ENCODE data around the gene CDKN2AIP. TPM values are rescaled to one million over a fixed set of nuclear protein-coding genes. Genes with fewer than 3 reads are reported as not detected.
"Not testable (repeated sequence)": the region's sequence is repeated elsewhere in the genome, so short reads cannot be mapped to it uniquely, and the experiment has no call there.

The CDKN2AIP gene
- total and polyA plus RNA-seq, 2 experiments from 2014 or later = 20.7 to 34.1 TPM

DNA sequence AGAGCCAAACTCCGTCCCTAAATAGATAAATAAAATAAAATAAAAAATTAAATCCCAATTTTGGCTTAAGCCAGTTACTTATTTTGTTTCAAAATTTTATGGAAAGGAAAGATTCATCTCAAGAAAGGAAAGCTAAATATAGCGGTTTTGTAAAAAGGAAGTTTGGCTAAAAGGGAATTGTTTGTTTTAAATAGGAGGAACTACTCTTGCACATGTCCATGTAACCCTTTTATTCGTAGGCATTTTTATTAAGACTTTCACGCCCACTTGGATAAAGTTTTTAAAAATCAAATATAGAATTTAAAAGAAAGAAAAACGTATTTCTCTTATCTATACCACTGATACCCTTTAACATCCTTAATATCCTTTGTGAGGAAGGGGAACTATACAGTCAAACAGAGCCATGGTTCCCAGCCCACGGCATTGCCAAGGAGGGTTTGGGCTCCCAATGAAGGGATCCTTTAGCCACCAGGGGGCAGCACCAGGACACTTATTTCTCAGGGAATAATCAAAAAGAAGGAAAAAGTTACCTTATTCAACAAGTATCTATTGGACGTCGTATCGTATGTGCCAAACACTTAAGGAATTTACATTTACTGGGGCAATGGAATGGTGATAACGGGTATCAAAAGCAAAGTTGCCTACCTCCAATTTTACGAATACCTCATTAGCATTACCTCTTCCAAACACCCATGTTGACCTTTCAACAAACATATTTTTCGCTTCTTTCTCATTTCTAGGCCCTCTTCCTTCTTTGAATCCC is 27.7 kb downstream of the CDKN2AIP start:
- H3K27ac ChIP-seq = no peak overlapping the region
- H3K27me3 ChIP-seq = no peaks in the 10 kb centered on the region
- TF ChIP-seq, protein P1, sequence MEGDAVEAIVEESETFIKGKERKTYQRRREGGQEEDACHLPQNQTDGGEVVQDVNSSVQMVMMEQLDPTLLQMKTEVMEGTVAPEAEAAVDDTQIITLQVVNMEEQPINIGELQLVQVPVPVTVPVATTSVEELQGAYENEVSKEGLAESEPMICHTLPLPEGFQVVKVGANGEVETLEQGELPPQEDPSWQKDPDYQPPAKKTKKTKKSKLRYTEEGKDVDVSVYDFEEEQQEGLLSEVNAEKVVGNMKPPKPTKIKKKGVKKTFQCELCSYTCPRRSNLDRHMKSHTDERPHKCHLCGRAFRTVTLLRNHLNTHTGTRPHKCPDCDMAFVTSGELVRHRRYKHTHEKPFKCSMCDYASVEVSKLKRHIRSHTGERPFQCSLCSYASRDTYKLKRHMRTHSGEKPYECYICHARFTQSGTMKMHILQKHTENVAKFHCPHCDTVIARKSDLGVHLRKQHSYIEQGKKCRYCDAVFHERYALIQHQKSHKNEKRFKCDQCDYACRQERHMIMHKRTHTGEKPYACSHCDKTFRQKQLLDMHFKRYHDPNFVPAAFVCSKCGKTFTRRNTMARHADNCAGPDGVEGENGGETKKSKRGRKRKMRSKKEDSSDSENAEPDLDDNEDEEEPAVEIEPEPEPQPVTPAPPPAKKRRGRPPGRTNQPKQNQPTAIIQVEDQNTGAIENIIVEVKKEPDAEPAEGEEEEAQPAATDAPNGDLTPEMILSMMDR (IDR thresholded peaks at IDR 0.05; ENCODE audit: low read depth, low read length) = peak; percentile 77
- H3K4me1 ChIP-seq (ENCODE audit: low read depth) = no peaks in the 10 kb centered on the region
- no peaks in the 10 kb centered on the region for H3K9me3 ChIP-seq (ENCODE audit: low read depth)
- no peak overlapping the region for H3K4me3 ChIP-seq
- DNase-seq (ENCODE audit: low read depth in 1 of 2, low spot score in 1 of 2) = peak; percentile 75 to 90
- H3K36me3 ChIP-seq = no peaks in the 10 kb centered on the region

DNA sequence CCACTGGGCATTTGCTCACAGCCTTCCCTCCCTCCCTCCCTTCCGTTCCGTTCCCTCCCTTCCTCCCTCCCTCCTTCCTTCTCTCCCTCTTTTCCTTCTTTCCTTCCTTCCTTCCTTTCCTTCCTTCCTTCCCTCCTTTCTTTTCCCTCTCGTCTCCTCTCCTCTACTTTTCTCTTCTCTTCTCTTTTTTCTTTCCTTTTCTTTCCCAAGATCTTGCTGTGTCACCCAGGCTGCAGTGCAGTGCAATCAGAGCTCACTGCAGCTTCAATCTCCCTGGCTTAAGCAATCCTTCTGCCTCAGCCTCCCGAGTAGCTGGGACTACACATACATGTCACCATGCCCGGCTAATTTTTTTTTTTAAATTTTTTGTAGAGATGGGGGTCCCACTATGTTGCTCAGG is 33.7 kb downstream of the CDKN2AIP start:
- Histone ChIP-seq H3K4me1 (ENCODE audit: low read depth) (no peaks in the 10 kb centered on the region), H3K9me3 (ENCODE audit: low read depth) (no peaks in the 10 kb centered on the region), H3K4me3 (no peak overlapping the region), H3K36me3 (no peaks in the 10 kb centered on the region), H3K27ac (no peak overlapping the region), H3K27me3 (no peaks in the 10 kb centered on the region)
- TF ChIP-seq, protein P1 (IDR thresholded peaks at IDR 0.05; ENCODE audit: low read depth, low read length) = no peak
- DNase-seq (ENCODE audit: low read depth in 1 of 2, low spot score in 1 of 2) = peak in 1 of 2 donors; percentile 21

DNA sequence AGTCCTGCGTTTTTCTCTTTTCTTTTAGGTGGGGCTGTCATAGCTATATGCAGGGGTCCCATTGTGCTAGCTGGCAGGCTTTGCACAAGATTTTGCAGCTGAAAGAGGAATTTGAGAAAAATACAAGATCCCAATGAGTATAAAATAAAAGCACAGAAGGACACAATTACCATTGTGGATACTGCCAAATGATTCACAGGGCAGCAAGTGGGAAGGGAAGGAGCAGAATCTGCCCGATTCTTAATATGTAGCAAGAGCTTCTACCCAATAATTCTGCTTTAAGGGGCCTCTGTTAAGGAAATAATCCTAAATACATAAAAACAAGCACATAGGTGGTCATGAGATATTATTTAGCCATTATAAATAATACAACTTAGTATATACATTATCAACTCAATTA is 34.5 kb downstream of the CDKN2AIP start:
- no peaks in the 10 kb centered on the region for H3K4me1 ChIP-seq (ENCODE audit: low read depth)

DNA sequence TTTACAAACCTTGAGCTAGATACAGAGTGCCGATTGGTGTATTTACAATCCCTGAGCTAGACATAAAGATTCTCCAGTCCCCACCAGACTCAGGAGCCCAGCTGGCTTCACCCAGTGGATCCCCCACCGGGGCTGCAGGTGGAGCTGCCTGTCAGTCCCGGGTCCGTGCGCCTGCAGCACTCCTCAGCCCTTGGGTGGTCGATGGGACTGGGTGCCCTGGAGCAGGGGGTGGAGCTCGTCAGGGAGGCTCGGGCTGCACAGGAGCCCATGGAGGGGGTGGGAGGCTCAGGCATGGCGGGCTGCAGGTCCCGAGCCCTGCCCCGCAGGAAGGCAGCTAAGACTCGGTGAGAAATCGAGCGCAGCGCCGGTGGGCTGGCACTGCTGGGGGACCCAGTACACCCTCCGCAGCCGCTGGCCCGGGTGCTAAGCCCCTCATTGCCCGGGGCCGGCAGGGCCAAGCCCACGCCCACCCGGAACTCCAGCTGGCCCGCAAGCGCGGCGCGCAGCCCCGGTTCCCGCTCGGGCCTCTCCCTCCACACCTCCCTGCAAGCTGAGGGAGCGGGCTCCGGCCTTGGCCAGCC is 38.2 kb downstream of the CDKN2AIP start:
- H3K36me3 ChIP-seq; DNase-seq (ENCODE audit: low read depth in 1 of 2, low spot score in 1 of 2); H3K4me1 ChIP-seq (ENCODE audit: low read depth); H3K27ac ChIP-seq; H3K4me3 ChIP-seq; H3K27me3 ChIP-seq; H3K9me3 ChIP-seq (ENCODE audit: low read depth): not testable (repeated sequence)

More for the DNA sequence above, 34.5 kb downstream of the CDKN2AIP start:
- Histone ChIP-seq H3K27me3 (no peaks in the 10 kb centered on the region), H3K4me3 (no peak overlapping the region), H3K9me3 (ENCODE audit: low read depth) (no peaks in the 10 kb centered on the region), H3K36me3 (no peaks in the 10 kb centered on the region), H3K27ac (no peak overlapping the region)
- TF ChIP-seq, protein P1 (IDR thresholded peaks at IDR 0.05; ENCODE audit: low read depth, low read length) = no peak
- no peak for DNase-seq (ENCODE audit: low read depth in 1 of 2, low spot score in 1 of 2)

DNA sequence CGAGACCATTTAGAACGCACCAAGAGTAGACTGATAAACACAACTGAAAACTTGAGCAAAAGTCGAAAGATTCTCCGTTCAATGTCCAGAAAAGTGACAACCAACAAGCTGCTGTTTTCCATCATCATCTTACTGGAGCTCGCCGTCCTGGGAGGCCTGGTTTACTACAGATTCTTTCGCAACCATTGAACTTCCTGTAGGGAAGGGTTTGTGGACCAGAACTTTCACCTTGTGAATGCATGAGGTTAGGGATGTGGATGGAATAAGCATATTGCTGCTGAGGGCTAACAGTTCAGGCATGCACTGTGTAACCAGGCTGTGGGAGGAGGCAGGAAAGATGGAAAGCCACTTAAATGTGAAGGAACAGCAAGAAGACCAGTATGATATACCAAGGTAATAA is 39.6 kb downstream of the CDKN2AIP start:
- TF ChIP-seq, protein P1 (IDR thresholded peaks at IDR 0.05; ENCODE audit: low read depth, low read length) = no peak
- no peak overlapping the region for H3K27ac ChIP-seq
- no peak for DNase-seq (ENCODE audit: low read depth in 1 of 2, low spot score in 1 of 2)
- H3K27me3 ChIP-seq = no peaks in the 10 kb centered on the region
- no peaks in the 10 kb centered on the region for H3K36me3 ChIP-seq
- no peaks in the 10 kb centered on the region for H3K9me3 ChIP-seq (ENCODE audit: low read depth)
- no peaks in the 10 kb centered on the region for H3K4me1 ChIP-seq (ENCODE audit: low read depth)
- H3K4me3 ChIP-seq = no peak overlapping the region
